CD4-positive, alpha-beta T cell treated with Interferon alpha-2 for 1 hour (primary cell): ENCODE data around the gene PTPRK.

Experiments
- DNase-seq, 2 donors: peaks; one replicate each; pipeline ENCODE4 v3.0.0-alpha.2; 2020 to 2022

PTPRK gene

GRCh38 chr6:127992144-127992543, 528.3 kb downstream of the PTPRK start:
- no peak for DNase-seq

- no peak for DNase-seq
Observed at GRCh38 chr6:127990074-127990473, 530.3 kb downstream of the PTPRK start.

- no peak for DNase-seq
Observed at GRCh38 chr6:127980996-127981395, 539.4 kb downstream of the PTPRK start.

GRCh38 chr6:127978185-127978584, 542.2 kb downstream of the PTPRK start:
- peak; percentile 3 to 50 for DNase-seq

GRCh38 chr6:127976796-127977195, 543.6 kb downstream of the PTPRK start:
- no peak for DNase-seq

- no peak for DNase-seq
Observed at GRCh38 chr6:127976111-127976510, 544.3 kb downstream of the PTPRK start.

GRCh38 chr6:127972815-127973214, 547.6 kb downstream of the PTPRK start:
- DNase-seq = peak in 1 of 2 donors; percentile 16

- DNase-seq = peak; percentile 50 to 81
Observed at GRCh38 chr6:127971945-127972391, 548.4 kb downstream of the PTPRK start.

GRCh38 chr6:127971386-127971785, 549.0 kb downstream of the PTPRK start:
- DNase-seq = peak in 1 of 2 donors; percentile 21

GRCh38 chr6:127969701-127970100, 550.7 kb downstream of the PTPRK start:
- DNase-seq = no peak

- no peak for DNase-seq
Observed at GRCh38 chr6:127968394-127968793, 552.0 kb downstream of the PTPRK start.

- DNase-seq = peak; percentile 3 to 26
Observed at GRCh38 chr6:127967708-127968107, 552.7 kb downstream of the PTPRK start.

- no peak for DNase-seq
Observed at GRCh38 chr6:127966616-127967015, 553.8 kb downstream of the PTPRK start.

GRCh38 chr6:127963495-127963894, 556.9 kb downstream of the PTPRK start:
- no peak for DNase-seq

GRCh38 chr6:127959869-127960268, 560.5 kb downstream of the PTPRK start:
- no peak for DNase-seq

- DNase-seq = no peak
Observed at GRCh38 chr6:127956956-127957355, 563.4 kb downstream of the PTPRK start.

GRCh38 chr6:127956260-127956888, 564.0 kb downstream of the PTPRK start:
- DNase-seq = no peak

- no peak for DNase-seq
Observed at GRCh38 chr6:127954082-127954481, 566.3 kb downstream of the PTPRK start.

- DNase-seq = no peak
Observed at GRCh38 chr6:127952831-127953230, 567.6 kb downstream of the PTPRK start.

GRCh38 chr6:127952176-127952575, 568.2 kb downstream of the PTPRK start:
- DNase-seq = no peak

GRCh38 chr6:127951172-127951917, 569.1 kb downstream of the PTPRK start:
- peak in 1 of 2 donors; percentile 57 for DNase-seq

GRCh38 chr6:127950566-127951145, 569.7 kb downstream of the PTPRK start:
- DNase-seq = no peak

GRCh38 chr6:127949251-127949650, 571.1 kb downstream of the PTPRK start:
- DNase-seq = no peak

GRCh38 chr6:127946388-127946787, 574.0 kb downstream of the PTPRK start:
- no peak for DNase-seq
